CD4-positive, alpha-beta T cell treated with Interleukin-6 at 100 ng/mL for 8 hours (primary cell): Measurements from ENCODE around the gene SYT1.

Source experiments
- DNase-seq: peaks from one replicate; pipeline ENCODE4 v3.0.0-alpha.2; 2020; ENCODE audit warnings: mixed read lengths, low spot score

SYT1 gene

DNA sequence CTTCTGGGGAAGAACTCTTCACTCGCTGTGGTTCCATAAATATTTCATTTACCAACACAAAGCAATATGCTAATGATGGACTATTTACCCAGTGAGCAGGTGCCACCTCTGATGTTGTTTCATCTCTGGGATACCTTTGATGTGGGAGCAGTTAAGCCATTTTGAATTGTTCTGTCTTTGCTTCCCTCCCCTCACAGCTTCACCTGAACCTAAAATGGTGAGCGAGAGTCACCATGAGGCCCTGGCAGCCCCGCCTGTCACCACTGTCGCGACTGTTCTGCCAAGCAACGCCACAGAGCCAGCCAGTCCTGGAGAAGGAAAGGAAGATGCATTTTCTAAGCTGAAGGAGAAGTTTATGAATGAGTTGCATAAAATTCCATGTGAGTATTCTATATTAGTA lies 352.7 kb downstream of the SYT1 start:
- DNase-seq: no peak

GRCh38 chr12:79223210-79223609 lies 358.6 kb downstream of the SYT1 start:
- no peak for DNase-seq

GRCh38 chr12:79223761-79224160 lies 359.2 kb downstream of the SYT1 start:
- DNase-seq: no peak

GRCh38 chr12:79227091-79227490 lies 362.5 kb downstream of the SYT1 start:
- DNase-seq: no peak

DNA sequence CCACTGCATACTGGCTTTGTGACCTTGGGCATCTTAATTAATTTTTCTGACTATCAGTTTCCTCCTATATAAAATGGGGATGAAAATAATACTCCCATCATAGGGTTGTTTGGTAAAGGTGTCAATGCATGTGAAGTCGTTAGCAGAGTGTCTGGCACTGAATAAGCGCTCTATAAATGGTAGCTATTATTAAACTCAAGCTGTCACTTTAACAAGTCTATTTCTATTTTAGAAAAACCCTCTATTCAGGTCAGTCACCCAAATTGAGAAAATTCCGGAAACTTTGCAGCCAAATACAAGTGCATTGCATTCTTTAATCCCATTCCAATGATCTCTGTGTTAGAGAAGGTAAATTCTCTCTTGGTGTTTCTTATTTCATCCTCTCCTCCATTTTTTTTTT lies 363.1 kb downstream of the SYT1 start:
- no peak for DNase-seq

DNA sequence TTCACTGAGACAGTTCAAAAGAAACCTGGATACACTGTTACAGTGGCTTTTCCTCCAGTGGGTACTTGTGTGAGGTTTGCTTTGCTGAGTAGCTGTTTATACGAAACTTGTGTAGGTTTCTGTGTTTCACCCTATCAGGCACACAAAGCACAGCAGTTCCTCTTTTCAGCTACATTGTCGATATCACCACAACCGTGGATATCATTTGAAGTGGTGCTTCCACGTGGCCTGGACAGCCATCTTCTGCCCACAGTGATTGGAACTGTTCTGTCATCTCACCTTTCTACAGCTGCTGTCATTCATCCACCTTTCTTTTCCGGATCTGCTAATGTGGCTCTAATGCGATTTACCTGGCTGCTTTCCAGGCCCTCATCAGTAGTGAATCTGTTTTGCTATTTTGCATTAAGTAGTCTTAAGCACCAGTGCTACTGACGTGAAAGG lies 368.8 kb downstream of the SYT1 start:
- no peak for DNase-seq

GRCh38 chr12:79236920-79237319 lies 372.3 kb downstream of the SYT1 start:
- no peak for DNase-seq

- no peak for DNase-seq
Measured at GRCh38 chr12:79238246-79238645, 373.7 kb downstream of the SYT1 start.

DNA sequence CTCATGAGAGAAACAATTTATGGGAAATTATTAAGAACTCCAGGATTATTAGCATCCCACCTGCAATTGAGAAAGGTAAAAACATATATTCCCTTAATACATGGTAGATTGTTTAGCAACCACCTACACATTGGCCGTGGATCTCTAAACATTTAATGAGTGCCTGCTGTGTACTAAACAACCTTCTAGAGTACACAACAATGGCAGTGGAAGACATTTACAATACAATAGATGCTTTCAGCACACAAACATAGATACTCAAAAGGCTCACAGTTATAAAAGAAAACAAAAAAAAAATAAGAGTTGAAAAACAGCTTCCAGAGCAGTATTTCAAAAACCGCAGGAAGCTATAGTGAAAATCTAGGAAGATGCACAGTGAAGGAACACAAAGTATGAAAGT lies 382.9 kb downstream of the SYT1 start:
- no peak for DNase-seq

DNA sequence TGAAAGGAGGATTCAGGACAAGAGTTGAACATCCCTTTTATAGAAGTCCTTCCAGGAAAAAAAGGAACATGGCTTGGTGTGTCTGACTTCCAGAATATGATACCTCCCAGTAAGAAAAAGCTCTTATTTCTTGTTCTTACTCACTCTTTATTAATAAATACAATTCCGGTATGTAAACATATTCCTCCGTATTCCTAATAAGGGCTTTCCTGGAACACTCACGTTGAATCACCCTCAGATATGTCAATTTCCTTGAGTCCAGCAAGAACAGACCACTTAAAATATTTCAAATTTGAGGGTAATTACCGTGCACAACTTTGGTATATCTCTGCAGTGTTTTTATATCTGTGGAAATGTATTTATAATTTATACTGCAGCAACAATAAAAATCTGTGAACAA lies 385.6 kb downstream of the SYT1 start:
- no peak for DNase-seq

GRCh38 chr12:79250960-79251755 lies 386.6 kb downstream of the SYT1 start:
- no peak for DNase-seq

GRCh38 chr12:79252358-79253075 lies 387.9 kb downstream of the SYT1 start:
- DNase-seq: no peak

GRCh38 chr12:79255288-79255687 lies 390.7 kb downstream of the SYT1 start:
- DNase-seq: no peak

- no peak for DNase-seq
Measured at GRCh38 chr12:79260923-79261322, 396.3 kb downstream of the SYT1 start.

- DNase-seq: no peak
Measured at GRCh38 chr12:79262938-79263337, 398.4 kb downstream of the SYT1 start.

DNA sequence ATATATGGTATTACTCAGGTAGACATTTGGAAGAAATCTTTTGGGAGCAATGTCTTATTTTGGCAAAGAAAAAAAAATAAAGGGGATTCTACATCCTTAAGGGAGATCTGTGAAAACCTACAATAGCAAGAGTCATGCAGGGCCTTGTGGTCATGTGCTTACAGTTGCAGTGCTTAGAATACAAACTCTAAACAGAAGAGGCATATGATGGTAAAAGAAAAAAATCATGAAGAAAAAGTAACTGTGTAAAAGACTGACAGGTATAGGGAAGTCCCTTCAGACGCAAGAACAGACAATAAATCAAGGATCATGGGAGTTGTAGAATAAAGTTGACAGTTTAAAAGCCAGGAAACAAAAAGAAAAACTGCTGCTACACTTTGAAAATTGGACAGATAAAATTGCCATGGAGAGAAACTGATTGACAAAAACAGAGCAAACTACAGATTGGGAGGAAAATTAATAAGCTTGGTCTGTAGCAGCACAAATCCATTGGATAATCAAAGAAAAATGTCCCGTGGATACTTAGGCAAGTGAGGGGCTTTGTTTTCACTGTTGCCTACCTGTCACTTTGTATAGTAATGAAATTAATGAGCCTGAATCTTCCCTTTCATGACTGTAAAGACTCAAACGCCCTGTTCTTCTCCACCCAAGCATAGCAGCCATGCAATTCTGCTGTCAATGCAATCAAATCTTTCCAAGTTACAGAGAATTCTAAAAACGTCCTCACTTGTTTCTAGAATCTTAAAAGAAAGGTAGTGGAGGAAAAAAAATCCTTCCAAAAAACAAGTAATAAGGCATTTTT lies 402.0 kb downstream of the SYT1 start:
- no peak for DNase-seq

- no peak for DNase-seq
Measured at GRCh38 chr12:79267580-79267979, 403.0 kb downstream of the SYT1 start.

- DNase-seq: no peak
Measured at GRCh38 chr12:79274501-79275064, 410.0 kb downstream of the SYT1 start.

- DNase-seq: no peak
Measured at GRCh38 chr12:79275631-79276030, 411.1 kb downstream of the SYT1 start.

GRCh38 chr12:79283364-79283763 lies 418.8 kb downstream of the SYT1 start:
- DNase-seq: no peak

DNA sequence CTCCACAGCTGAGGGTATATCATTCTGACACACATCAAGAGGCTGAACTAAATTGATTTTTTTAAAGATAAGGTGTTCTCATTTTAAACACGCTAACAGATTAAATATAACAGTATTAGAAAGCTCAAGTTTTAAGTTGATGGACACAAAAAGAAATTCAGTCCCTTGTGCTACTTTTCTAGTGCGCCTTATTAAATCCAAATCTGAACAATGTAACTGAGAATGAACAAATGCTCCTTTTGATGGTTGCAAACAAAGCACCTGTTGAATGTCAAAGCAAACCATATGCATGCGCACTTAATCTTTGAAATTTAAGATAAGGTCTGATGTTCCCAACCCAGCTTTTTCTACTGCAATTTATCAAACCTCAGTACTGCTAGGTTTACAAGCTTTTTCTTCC lies 424.3 kb downstream of the SYT1 start:
- DNase-seq: no peak

- no peak for DNase-seq
Measured at GRCh38 chr12:79291711-79292110, 427.1 kb downstream of the SYT1 start.
